ENCODE results near the gene CNST.
A peak's percentile ranks its signal among the peaks of the same experiment; 100 is the strongest.

CNST gene, protein sequence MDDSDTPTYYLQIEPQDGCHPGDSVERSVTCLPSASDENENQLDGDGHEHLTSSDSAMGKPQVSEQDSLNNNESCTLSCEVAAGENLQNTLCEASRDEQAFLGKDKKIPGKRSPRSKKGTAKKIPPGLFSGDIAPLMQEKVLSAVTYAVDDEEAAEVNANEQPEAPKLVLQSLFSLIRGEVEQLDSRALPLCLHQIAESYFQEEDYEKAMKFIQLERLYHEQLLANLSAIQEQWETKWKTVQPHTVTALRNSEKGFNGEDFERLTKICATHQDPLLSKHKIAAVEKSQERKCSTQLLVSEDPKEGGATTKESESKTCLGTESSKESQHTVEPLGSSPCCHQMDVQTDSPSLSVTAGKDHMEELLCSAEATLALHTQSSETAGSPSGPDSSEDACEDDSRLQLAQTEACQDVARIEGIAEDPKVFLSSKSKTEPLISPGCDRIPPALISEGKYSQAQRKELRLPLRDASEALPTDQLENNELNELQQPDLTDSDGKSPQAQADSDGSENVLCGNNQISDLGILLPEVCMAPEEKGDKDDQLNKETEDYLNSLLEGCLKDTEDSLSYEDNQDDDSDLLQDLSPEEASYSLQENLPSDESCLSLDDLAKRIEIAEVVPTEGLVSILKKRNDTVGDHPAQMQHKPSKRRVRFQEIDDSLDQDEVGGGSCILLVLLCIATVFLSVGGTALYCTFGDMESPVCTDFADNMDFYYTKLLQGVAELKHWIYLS

DNA sequence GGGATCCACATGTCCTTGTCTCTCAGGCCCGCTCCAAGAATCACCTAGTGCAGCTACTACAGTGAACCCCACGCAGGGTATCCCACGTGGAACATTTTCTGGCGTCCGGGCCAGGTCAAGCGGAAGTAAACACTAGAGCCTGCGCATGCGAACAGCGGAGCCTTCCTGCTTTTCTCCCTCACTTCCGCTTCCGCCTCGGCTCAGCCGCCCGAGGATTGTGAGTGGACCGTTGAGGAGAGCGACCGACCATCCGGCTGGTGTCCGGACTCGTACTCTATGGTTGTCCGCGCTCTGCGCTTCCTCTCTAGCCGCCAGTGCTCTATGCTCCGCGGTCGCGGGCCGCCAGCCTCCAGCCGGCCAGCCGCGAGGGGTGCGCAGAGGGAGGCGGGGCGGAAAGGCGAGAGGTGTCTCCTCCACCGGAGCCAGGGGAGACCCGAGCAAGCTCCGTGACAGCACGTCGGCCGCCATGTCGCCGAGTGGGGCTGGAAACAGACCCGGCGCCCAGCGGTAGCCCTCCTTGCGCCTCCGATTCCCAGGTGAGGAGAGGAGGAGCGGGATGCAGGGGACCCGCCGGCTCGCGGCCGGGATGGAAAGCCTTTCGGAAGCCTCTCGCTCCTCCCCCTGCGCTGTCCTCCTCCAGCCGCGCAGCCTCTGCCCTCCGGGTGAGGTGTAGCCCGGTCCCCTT, at the start of gene CNST, which contains the start of gene TFB2M:
CNST (plus strand) TSS at position 329 of the 685 bp plus-strand sequence. CDS start 25,107 bp downstream, outside the sequence.
TFB2M (minus strand) TSS at position 134 of the 685 bp plus-strand sequence; CDS start at position 11, 123 bp downstream.
- DNase-seq: peak; percentile 96

DNA sequence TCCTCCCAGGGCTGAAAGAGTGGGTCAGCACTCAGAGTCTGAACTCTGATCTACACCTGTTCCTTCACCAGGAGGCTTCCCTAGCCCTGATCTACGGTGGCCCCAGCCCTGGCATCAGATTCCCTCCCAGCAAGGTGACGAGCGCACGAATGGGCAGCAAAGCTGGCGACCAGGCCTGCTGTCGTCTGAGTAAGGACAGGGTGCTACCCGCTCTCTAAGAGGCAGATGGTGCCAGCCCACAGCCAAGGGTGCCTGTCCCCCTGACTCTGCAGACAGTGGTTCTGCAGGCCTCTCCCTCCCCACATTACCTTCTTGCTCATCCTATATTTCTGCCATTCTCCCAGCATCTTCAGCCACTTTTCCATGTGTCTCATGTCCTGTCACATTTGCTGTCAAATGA, 48.9 kb upstream of the CNST start:
- no peak for DNase-seq

- no peak for DNase-seq
Measured at GRCh38 chr1:246518456-246519205, 47.6 kb upstream of the CNST start.

- DNase-seq: no peak
Measured at GRCh38 chr1:246519514-246519913, 46.7 kb upstream of the CNST start.

DNA sequence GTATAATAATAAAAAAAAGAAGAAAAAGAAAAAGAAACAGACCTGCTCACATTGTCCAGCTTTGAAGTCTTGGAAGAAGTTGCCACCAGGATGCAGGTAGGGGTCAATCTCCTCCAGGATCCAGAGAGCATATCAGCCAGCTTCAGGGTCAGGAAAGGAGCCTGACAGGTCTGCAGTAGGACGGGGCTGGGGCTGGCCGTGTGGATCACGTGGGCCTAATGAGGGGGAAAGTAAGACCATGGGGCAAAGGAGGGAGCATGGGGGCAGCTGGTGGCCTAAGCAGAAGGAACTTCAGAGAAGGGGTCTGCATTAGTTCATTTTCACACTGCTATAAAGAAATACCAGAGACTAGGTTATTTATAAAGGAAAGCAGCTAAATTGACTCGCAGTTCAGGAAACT, 39.9 kb upstream of the CNST start:
- DNase-seq: no peak

GRCh38 chr1:246526915-246527314, 39.3 kb upstream of the CNST start:
- DNase-seq: no peak

DNA sequence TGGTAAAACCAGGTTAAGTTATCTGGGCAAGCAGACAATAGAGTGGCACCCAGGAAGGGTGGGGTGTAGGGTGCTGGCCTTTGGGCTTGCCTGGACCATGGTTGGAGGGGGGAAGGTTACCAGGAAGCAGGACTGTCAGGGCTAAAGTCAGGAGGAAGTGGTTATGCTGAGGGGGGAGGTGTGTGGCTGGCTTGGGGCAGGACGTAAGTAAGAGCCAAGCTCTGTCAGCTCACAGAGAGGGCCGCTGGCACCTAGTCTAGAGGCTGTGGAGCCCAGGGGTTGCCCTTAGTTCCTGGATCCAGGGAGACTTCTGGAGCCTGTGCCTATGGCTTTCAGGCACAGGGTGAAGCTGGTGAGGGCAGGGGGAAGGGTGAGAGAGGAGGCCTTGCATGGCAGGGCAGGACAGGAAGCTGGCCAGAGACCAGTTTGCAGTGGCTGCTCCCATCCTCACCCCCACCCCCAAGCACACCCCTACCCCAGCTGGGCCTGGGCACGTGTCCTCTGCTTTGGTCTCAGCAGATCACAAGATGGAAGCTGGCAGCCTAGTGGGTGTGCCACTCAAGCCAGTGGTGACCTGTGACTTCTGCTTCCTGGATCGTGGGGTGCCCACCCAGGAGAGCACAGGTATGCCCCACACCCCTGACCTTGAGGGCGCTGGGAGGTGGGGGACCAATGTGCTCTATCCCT, 38.7 kb upstream of the CNST start:
- no peak for DNase-seq

- DNase-seq: no peak
Measured at GRCh38 chr1:246528933-246529731, 37.1 kb upstream of the CNST start.

DNA sequence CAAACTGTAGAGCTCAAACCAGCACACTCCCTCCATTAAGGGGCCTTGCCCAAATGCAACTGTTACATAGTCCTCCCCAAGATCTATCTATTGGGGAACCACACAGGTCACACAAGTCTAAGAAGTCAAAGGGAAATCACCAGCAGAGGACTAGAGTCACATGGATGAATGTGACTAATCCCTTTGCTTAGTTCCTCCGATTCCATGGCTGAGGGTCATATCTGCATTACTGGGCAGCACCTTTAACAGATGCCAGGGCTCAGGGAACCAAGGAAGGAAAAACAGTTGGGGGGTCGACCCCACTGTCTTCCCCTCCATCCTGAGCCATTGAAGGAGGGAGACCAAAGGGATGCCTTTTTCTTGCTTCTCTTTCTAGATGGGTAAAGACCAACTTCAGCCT, 35.8 kb upstream of the CNST start:
- no peak for DNase-seq

GRCh38 chr1:246532519-246532918, 33.7 kb upstream of the CNST start:
- no peak for DNase-seq

GRCh38 chr1:246533371-246533905, 32.8 kb upstream of the CNST start:
- DNase-seq: no peak

DNA sequence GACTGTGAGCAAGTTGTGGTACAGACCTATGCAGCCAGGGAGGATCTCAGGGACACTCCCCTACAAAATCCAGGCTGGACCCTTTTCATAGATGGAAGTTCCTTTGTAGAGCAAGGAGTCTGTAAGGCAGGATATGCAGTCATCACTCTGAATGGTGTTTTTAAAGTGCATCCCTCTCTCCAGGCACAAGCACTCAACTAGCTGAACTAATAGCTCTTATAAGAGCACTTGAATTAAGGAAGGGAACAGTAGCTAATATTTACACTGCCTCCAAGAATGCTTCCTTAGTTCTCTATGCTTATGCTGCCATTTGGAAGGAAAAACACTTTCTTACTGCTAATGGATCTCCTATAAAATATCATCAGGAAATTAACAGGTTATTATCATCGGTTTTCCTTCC, 32.1 kb upstream of the CNST start:
- no peak for DNase-seq

- no peak for DNase-seq
Measured at GRCh38 chr1:246537441-246537840, 28.8 kb upstream of the CNST start.

GRCh38 chr1:246537887-246538286, 28.4 kb upstream of the CNST start:
- no peak for DNase-seq

GRCh38 chr1:246540738-246541491, 25.3 kb upstream of the CNST start:
- no peak for DNase-seq

GRCh38 chr1:246544001-246544400, 22.3 kb upstream of the CNST start:
- no peak for DNase-seq

- no peak for DNase-seq
Measured at GRCh38 chr1:246549665-246550064, 16.6 kb upstream of the CNST start.

GRCh38 chr1:246550402-246550801, 15.9 kb upstream of the CNST start:
- DNase-seq: no peak

- no peak for DNase-seq
Measured at GRCh38 chr1:246552110-246552509, 14.1 kb upstream of the CNST start.

DNA sequence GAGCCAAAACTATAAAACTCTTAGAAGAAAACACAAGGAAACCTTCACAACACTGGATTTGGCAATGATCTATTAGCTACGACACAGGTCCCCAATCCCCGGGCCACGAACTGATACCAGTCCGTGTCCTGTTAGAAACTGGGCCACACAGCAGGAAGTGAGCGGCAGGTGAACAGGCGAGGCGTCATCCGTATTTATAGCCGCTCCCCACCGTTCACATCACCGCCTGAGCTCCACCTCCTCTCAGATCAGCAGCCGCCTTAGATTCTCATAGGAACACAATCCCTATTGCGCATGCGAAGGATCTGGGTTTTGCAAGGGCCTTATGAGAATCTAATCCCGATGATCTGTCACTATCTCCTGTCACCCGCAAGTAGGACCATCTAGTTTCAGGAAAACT, 12.1 kb upstream of the CNST start:
- no peak for DNase-seq

Data from stimulated activated CD4-positive, alpha-beta T cell treated with anti-CD3 and anti-CD28 coated beads, Interleukin-15, amount 100 ng/mL, for 24 hours (primary cell).